HEK293 (cell line): ENCODE measurements around the gene SNX4.
A peak's percentile ranks its signal among the peaks of the same experiment; 100 is the strongest.

Experiments used
- CTCF ChIA-PET: fragments of 350-600 bp; formaldehyde crosslinking; extraction: SDS; loops from one replicate; lab custom pipeline; 2021; ENCODE audit warnings: antibody characterized with exemption; lab: Yijun Ruan, JAX
- POLR2A ChIA-PET: fragments of 300-600 bp; formaldehyde crosslinking; extraction: SDS; loops from one replicate; lab custom pipeline; 2020; ENCODE audit warnings: antibody characterized with exemption, inconsistent platforms; lab: Yijun Ruan, JAX
- H3K27ac ChIP-seq: fragments of 200-500 bp; sonication (Bioruptor generic); 2 replicates; pipeline ENCODE4 v1.5.1; 2014; ENCODE audit warnings: low read depth, low read length, control low read depth, inconsistent platforms; ENCODE audit errors: extremely low read depth
- H3K36me3 ChIP-seq, 2 experiments: fragments of 200-500 bp in 1 of 2; sonication (Bioruptor generic) in 1 of 2; 1 replicate in 1 of 2; 2 replicates in 1 of 2; pipeline ENCODE4 v1.5.1; 2014 to 2017; ENCODE audit warnings: inconsistent platforms in 2 of 2, low read length in 2 of 2; ENCODE audit not compliant: control insufficient read depth in 2 of 2, insufficient read depth in 1 of 2
- H3K4me1 ChIP-seq: fragments of 200-500 bp; sonication (Bioruptor generic); 2 replicates; pipeline ENCODE4 v1.5.1; 2014; ENCODE audit warnings: mild to moderate bottlenecking, low read length, inconsistent platforms; ENCODE audit not compliant: control insufficient read depth, insufficient read depth
- H3K4me3 ChIP-seq: 2 replicates; pipeline ENCODE4 v1.5.1; 2011; ENCODE audit warnings: low read depth, mild to moderate bottlenecking, control low read depth, low read length, moderate library complexity
- H3K9me3 ChIP-seq: fragments of 200-500 bp; sonication (Bioruptor generic); 2 replicates; pipeline ENCODE4 v1.5.1; 2014; ENCODE audit warnings: low read depth, low read length, inconsistent platforms; ENCODE audit not compliant: control insufficient read depth, insufficient read depth
- CTCF ChIP-seq: fragments of 450-650 bp; formaldehyde crosslinking; IDR thresholded peaks from 2 replicates; pipeline ENCODE4 v1.5.1; 2016; ENCODE audit warnings: missing biosample characterization, missing genetic modification characterization
- EGR2 ChIP-seq: fragments of 450-650 bp; formaldehyde crosslinking; IDR thresholded peaks from 2 replicates; pipeline ENCODE4 v1.5.1; 2016; ENCODE audit warnings: low read depth, missing biosample characterization, missing genetic modification characterization
- GLIS1 ChIP-seq: fragments of 450-650 bp; formaldehyde crosslinking; IDR thresholded peaks from 2 replicates; pipeline ENCODE4 v1.5.1; 2016; ENCODE audit warnings: missing biosample characterization, missing genetic modification characterization
- GLIS2 ChIP-seq: fragments of 450-650 bp; formaldehyde crosslinking; IDR thresholded peaks from 2 replicates; pipeline ENCODE4 v1.5.1; 2016; ENCODE audit warnings: missing biosample characterization, missing genetic modification characterization
- KLF8 ChIP-seq: fragments of 450-650 bp; formaldehyde crosslinking; IDR thresholded peaks from 2 replicates; pipeline ENCODE4 v1.5.1; 2016; ENCODE audit warnings: missing biosample characterization, missing genetic modification characterization
- MZF1 ChIP-seq: fragments of 450-650 bp; formaldehyde crosslinking; IDR thresholded peaks from 2 replicates; pipeline ENCODE4 v1.5.1; 2017; ENCODE audit warnings: missing biosample characterization, missing genetic modification characterization, borderline replicate concordance
- PRDM10 ChIP-seq: fragments of 450-650 bp; formaldehyde crosslinking; IDR thresholded peaks from 2 replicates; pipeline ENCODE4 v1.5.1; 2016; ENCODE audit warnings: missing biosample characterization, missing genetic modification characterization
- SCRT2 ChIP-seq: fragments of 450-650 bp; formaldehyde crosslinking; IDR thresholded peaks from 2 replicates; pipeline ENCODE4 v1.5.1; 2016; ENCODE audit warnings: missing biosample characterization, missing genetic modification characterization
- SP2 ChIP-seq: fragments of 450-650 bp; formaldehyde crosslinking; IDR thresholded peaks from 2 replicates; pipeline ENCODE4 v1.5.1; 2016; ENCODE audit warnings: missing biosample characterization, missing genetic modification characterization
- YY2 ChIP-seq: fragments of 450-650 bp; formaldehyde crosslinking; IDR thresholded peaks from 2 replicates; pipeline ENCODE4 v1.5.1; 2016; ENCODE audit warnings: missing biosample characterization, missing genetic modification characterization
- ZBTB17 ChIP-seq: fragments of 450-650 bp; formaldehyde crosslinking; IDR thresholded peaks from 2 replicates; pipeline ENCODE4 v1.5.1; 2016; ENCODE audit warnings: missing biosample characterization, missing genetic modification characterization
- ZBTB20 ChIP-seq: fragments of 450-650 bp; formaldehyde crosslinking; IDR thresholded peaks from 2 replicates; pipeline ENCODE4 v1.5.1; 2016; ENCODE audit warnings: missing biosample characterization, missing genetic modification characterization
- ZBTB26 ChIP-seq: fragments of 450-650 bp; formaldehyde crosslinking; optimal IDR thresholded peaks from 2 replicates; pipeline ENCODE3; 2016; ENCODE audit warnings: missing biosample characterization, mild to moderate bottlenecking, missing genetic modification characterization
- ZBTB44 ChIP-seq: fragments of 450-650 bp; IDR thresholded peaks from 2 replicates; pipeline ENCODE4 v1.5.1; 2018; ENCODE audit warnings: missing biosample characterization, mild to moderate bottlenecking, missing genetic modification characterization
- ZBTB48 ChIP-seq: fragments of 450-650 bp; formaldehyde crosslinking; IDR thresholded peaks from 2 replicates; pipeline ENCODE4 v1.5.1; 2016; ENCODE audit warnings: missing biosample characterization, missing genetic modification characterization
- ZEB2 ChIP-seq: fragments of 450-650 bp; formaldehyde crosslinking; IDR thresholded peaks from 2 replicates; pipeline ENCODE4 v1.5.1; 2016; ENCODE audit warnings: missing biosample characterization, missing genetic modification characterization
- ZFHX2 ChIP-seq: fragments of 450-650 bp; formaldehyde crosslinking; conservative IDR thresholded peaks from 2 replicates; pipeline ENCODE4 v1.5.1; 2016; ENCODE audit warnings: missing biosample characterization, missing genetic modification characterization
- ZFP69B ChIP-seq: fragments of 450-650 bp; formaldehyde crosslinking; IDR thresholded peaks from 2 replicates; pipeline ENCODE4 v1.5.1; 2016; ENCODE audit warnings: missing biosample characterization, missing genetic modification characterization
- ZNF26 ChIP-seq: fragments of 450-650 bp; formaldehyde crosslinking; IDR thresholded peaks from 2 replicates; pipeline ENCODE4 v1.5.1; 2016; ENCODE audit warnings: missing biosample characterization, missing genetic modification characterization
- ZNF274 ChIP-seq, 2 experiments: fragments of 200-500 bp in 1 of 2; fragments of 450-650 bp in 1 of 2; sonication (Bioruptor generic) in 1 of 2; formaldehyde crosslinking in 1 of 2; IDR thresholded peaks; 2 replicates each; pipeline versions ENCODE4 v1.5.1 to v1.6.1; 2014 to 2016; ENCODE audit warnings: borderline replicate concordance in 1 of 2, inconsistent platforms in 1 of 2, low read length in 1 of 2, missing biosample characterization in 1 of 2, missing genetic modification characterization in 1 of 2
- ZNF423 ChIP-seq: fragments of 450-650 bp; formaldehyde crosslinking; IDR thresholded peaks from 2 replicates; pipeline ENCODE4 v1.5.1; 2016; ENCODE audit warnings: missing biosample characterization, missing genetic modification characterization
- ZNF449 ChIP-seq: fragments of 450-650 bp; formaldehyde crosslinking; IDR thresholded peaks from 2 replicates; pipeline ENCODE4 v1.5.1; 2017; ENCODE audit warnings: missing biosample characterization, mild to moderate bottlenecking, missing genetic modification characterization, moderate library complexity
- ZNF76 ChIP-seq: fragments of 450-650 bp; formaldehyde crosslinking; IDR thresholded peaks from 2 replicates; pipeline ENCODE4; 2016; ENCODE audit warnings: low read depth, missing biosample characterization, missing genetic modification characterization, borderline replicate concordance
- ZSCAN30 ChIP-seq: fragments of 450-650 bp; IDR thresholded peaks from 2 replicates; pipeline ENCODE4 v1.5.1; 2018; ENCODE audit warnings: missing biosample characterization, mild to moderate bottlenecking, missing genetic modification characterization, moderate library complexity

The SNX4 gene

GRCh38 chr3:125519678-125520562 lies at the start of gene SNX4:
SNX4 (minus strand) TSS chr3:125520202; CDS start chr3:125520172, 30 bp downstream.
- H3K9me3 ChIP-seq = no peaks in the 10 kb centered on the region
- peak within 1 kb of the TSS; percentile 84 for H3K4me3 ChIP-seq
- POLR2A ChIA-PET = interaction anchor here (0.6 to 1.8 kb wide), 6 partner anchors 8 to 264 kb away, joined by 3 to 7 read pairs (median 4); partner anchors contain the start of gene OSBPL11
- no peaks in the 10 kb centered on the region for H3K4me1 ChIP-seq
- H3K36me3 ChIP-seq = peaks cover 4 to 28% of the 10 kb centered on the region in 2 experiments; a peak in 2 of 3 replicates
- CTCF ChIA-PET = interaction anchor here (0.6 kb wide), 1 partner anchor 77 kb away, joined by 3 read pairs; no protein-coding TSS in a partner anchor
- peak within 1 kb of the TSS; percentile 64; the same call in 1 of the 2 replicates for H3K27ac ChIP-seq
- TF ChIP-seq SP2 (tag by site-specific recombination) = peak; percentile 85
- TF ChIP-seq ZSCAN30 (tag by site-specific recombination) = peak; percentile 63; the same call in 1 of the 2 replicates
- TF ChIP-seq GLIS2 (tag by site-specific recombination) = peak; percentile 93
- peak; percentile 88 for TF ChIP-seq EGR2 (tag by site-specific recombination)
- 0 out of 2 replicates have a peak, but pooled peaks have one; percentile 4 for TF ChIP-seq ZEB2
- TF ChIP-seq YY2 = no peak
- TF ChIP-seq GLIS1 (tag by site-specific recombination) = peak; percentile 77
- TF ChIP-seq ZNF449 (tag by site-specific recombination) = peak; percentile 96
- no peak for TF ChIP-seq ZBTB44
- TF ChIP-seq ZBTB20 (tag by site-specific recombination) = no peak
- no peak for TF ChIP-seq SCRT2 (tag by site-specific recombination)
- TF ChIP-seq MZF1 = no peak
- peak; percentile 67; the same call in 1 of the 2 replicates for TF ChIP-seq ZNF423 (tag by site-specific recombination)
- 0 out of 2 replicates have a peak, but pooled peaks have one; percentile 37 for TF ChIP-seq ZFP69B (tag by site-specific recombination)
- peak; percentile 41; the same call in 1 of the 2 replicates for TF ChIP-seq ZBTB17 (tag by site-specific recombination)
- TF ChIP-seq CTCF = peak; percentile 71
- peak; percentile 40 for TF ChIP-seq ZBTB26
- no peak for TF ChIP-seq ZNF76 (tag by site-specific recombination)
- no peak for TF ChIP-seq ZNF274 (IDR thresholded peaks at IDR 0.05; ENCODE audit: low read length)
- TF ChIP-seq ZNF274 (tag by site-specific recombination; IDR thresholded peaks at IDR 0.05; ENCODE audit: borderline replicate concordance) = no peak
- TF ChIP-seq PRDM10 (tag by site-specific recombination) = peak; percentile 43
- TF ChIP-seq ZFHX2 (tag by site-specific recombination) = peak; percentile 86
- TF ChIP-seq KLF8 = 0 out of 2 replicates have a peak, but pooled peaks have one; percentile 65
- peak; percentile 28; the same call in 1 of the 2 replicates for TF ChIP-seq ZBTB48 (tag by site-specific recombination)
- no peak for TF ChIP-seq ZNF26 (tag by site-specific recombination)
